K562 (cell line): ENCODE results near the gene PCOLCE2. TPM values are rescaled to one million over a fixed set of nuclear protein-coding genes. Genes with fewer than 3 reads are reported as not detected.

Source experiments
- ARID4B ChIP-seq: sonication (generic); formaldehyde crosslinking; IDR thresholded peaks from 2 replicates; pipeline ENCODE4 v1.8.0; 2022; ENCODE audit warnings: mild to moderate bottlenecking, missing genetic modification reagents
- BCOR ChIP-seq: fragments of 450-650 bp; IDR thresholded peaks from 2 replicates; pipeline ENCODE4 v1.6.1; 2016
- BMI1 ChIP-seq: fragments of 150-350 bp; IDR thresholded peaks from 2 replicates; pipeline ENCODE4 v1.6.1; 2014; ENCODE audit warnings: low read length
- CAMTA2 ChIP-seq: fragments of 250-450 bp; sonication (Bioruptor Pico); conservative IDR thresholded peaks from 2 replicates; pipeline ENCODE4 v1.5.1; 2022
- KLF16 ChIP-seq: IDR thresholded peaks from 2 replicates; pipeline ENCODE4 v1.6.1; 2016; ENCODE audit warnings: antibody characterized with exemption
- L3MBTL2 ChIP-seq: fragments of 450-650 bp; IDR thresholded peaks from 2 replicates; pipeline ENCODE4 v1.6.1; 2016; ENCODE audit warnings: mild to moderate bottlenecking, moderate library complexity
- MEF2D ChIP-seq: conservative IDR thresholded peaks from 2 replicates; pipeline ENCODE4 v1.6.1; 2016; ENCODE audit warnings: low read depth, missing genetic modification characterization, missing compliant biosample characterization
- RFX1 ChIP-seq: fragments of 450-650 bp; IDR thresholded peaks from 2 replicates; pipeline ENCODE4 v1.6.1; 2016; ENCODE audit warnings: mild to moderate bottlenecking, moderate library complexity
- SOX6 ChIP-seq: fragments of 450-650 bp; IDR thresholded peaks from 2 replicates; pipeline ENCODE4 v1.6.1; 2014; ENCODE audit warnings: mild to moderate bottlenecking
- TAF7 ChIP-seq: fragments of 450-650 bp; IDR thresholded peaks from 2 replicates; pipeline ENCODE4 v1.6.1; 2016; ENCODE audit warnings: missing genetic modification characterization, missing compliant biosample characterization
- polyA plus RNA-seq, 8 experiments: library from polyadenylated mRNA; depleted of rRNA in 4 of 8; stranded (reverse) in 5 of 8; unstranded in 3 of 8; fragments of >200 nt; fragmentation: Nextera tagmentation in 2 of 8; fragmentation: Illumina TruSeq in 1 of 8; extraction: Ambion mirVana in 2 of 8; extraction: Trizol in 1 of 8; gene quantifications; 2 replicates each; pipeline versions ENCODE4 v1.2.1 to v1.2.3, GENCODE V29; 2011 to 2014; ENCODE audit warnings: inconsistent platforms in 1 of 8, missing spikeins in 1 of 8
- total RNA-seq, 7 experiments: library from RNA; depleted of rRNA in 6 of 7; stranded (reverse); fragments of >200 nt in 6 of 7; fragmentation: Illumina TruSeq in 2 of 7; extraction: Trizol in 2 of 7; gene quantifications; 2 replicates each; pipeline versions ENCODE4 v1.2.1 to v1.2.3, GENCODE V29; 2011 to 2021; ENCODE audit warnings: low replicate concordance in 1 of 7
- TF ChIP-seq, protein P1 (sequence below): fragments of 450-650 bp; IDR thresholded peaks from 2 replicates; pipeline ENCODE4 v1.6.1; 2017; ENCODE audit warnings: antibody characterized with exemption, mild to moderate bottlenecking
- TF ChIP-seq, protein P2 (sequence below), 2 experiments: fragments of 450-650 bp; formaldehyde crosslinking in 1 of 2; IDR thresholded peaks; 2 replicates each; pipeline versions ENCODE4 v1.4.0 to v1.6.1; 2014 to 2020; ENCODE audit warnings: mild to moderate bottlenecking in 2 of 2, borderline replicate concordance in 1 of 2, low read depth in 1 of 2

PCOLCE2 gene
- total and polyA plus RNA-seq, 9 of the 15 experiments (the other 6 are each of a cell fraction or from before 2014, with no cell fraction given) = 0.18 to 1.2 (median 0.65) TPM

GRCh38 chr3:142778541-142778940 lies 110.3 kb downstream of the PCOLCE2 start (continued):
- TF ChIP-seq ARID4B (CRISPR knock-in tag) (no peak), BCOR (no peak), MEF2D (tag) (no peak), BMI1 (no peak), CAMTA2 (CRISPR knock-in tag) (no peak), RFX1 (no peak), TAF7 (no peak), KLF16 (no peak), L3MBTL2 (no peak), SOX6 (no peak)
- TF ChIP-seq, protein P1, sequence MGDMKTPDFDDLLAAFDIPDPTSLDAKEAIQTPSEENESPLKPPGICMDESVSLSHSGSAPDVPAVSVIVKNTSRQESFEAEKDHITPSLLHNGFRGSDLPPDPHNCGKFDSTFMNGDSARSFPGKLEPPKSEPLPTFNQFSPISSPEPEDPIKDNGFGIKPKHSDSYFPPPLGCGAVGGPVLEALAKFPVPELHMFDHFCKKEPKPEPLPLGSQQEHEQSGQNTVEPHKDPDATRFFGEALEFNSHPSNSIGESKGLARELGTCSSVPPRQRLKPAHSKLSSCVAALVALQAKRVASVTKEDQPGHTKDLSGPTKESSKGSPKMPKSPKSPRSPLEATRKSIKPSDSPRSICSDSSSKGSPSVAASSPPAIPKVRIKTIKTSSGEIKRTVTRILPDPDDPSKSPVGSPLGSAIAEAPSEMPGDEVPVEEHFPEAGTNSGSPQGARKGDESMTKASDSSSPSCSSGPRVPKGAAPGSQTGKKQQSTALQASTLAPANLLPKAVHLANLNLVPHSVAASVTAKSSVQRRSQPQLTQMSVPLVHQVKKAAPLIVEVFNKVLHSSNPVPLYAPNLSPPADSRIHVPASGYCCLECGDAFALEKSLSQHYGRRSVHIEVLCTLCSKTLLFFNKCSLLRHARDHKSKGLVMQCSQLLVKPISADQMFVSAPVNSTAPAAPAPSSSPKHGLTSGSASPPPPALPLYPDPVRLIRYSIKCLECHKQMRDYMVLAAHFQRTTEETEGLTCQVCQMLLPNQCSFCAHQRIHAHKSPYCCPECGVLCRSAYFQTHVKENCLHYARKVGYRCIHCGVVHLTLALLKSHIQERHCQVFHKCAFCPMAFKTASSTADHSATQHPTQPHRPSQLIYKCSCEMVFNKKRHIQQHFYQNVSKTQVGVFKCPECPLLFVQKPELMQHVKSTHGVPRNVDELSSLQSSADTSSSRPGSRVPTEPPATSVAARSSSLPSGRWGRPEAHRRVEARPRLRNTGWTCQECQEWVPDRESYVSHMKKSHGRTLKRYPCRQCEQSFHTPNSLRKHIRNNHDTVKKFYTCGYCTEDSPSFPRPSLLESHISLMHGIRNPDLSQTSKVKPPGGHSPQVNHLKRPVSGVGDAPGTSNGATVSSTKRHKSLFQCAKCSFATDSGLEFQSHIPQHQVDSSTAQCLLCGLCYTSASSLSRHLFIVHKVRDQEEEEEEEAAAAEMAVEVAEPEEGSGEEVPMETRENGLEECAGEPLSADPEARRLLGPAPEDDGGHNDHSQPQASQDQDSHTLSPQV = peak; percentile 72
- TF ChIP-seq, protein P2, sequence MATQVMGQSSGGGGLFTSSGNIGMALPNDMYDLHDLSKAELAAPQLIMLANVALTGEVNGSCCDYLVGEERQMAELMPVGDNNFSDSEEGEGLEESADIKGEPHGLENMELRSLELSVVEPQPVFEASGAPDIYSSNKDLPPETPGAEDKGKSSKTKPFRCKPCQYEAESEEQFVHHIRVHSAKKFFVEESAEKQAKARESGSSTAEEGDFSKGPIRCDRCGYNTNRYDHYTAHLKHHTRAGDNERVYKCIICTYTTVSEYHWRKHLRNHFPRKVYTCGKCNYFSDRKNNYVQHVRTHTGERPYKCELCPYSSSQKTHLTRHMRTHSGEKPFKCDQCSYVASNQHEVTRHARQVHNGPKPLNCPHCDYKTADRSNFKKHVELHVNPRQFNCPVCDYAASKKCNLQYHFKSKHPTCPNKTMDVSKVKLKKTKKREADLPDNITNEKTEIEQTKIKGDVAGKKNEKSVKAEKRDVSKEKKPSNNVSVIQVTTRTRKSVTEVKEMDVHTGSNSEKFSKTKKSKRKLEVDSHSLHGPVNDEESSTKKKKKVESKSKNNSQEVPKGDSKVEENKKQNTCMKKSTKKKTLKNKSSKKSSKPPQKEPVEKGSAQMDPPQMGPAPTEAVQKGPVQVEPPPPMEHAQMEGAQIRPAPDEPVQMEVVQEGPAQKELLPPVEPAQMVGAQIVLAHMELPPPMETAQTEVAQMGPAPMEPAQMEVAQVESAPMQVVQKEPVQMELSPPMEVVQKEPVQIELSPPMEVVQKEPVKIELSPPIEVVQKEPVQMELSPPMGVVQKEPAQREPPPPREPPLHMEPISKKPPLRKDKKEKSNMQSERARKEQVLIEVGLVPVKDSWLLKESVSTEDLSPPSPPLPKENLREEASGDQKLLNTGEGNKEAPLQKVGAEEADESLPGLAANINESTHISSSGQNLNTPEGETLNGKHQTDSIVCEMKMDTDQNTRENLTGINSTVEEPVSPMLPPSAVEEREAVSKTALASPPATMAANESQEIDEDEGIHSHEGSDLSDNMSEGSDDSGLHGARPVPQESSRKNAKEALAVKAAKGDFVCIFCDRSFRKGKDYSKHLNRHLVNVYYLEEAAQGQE (IDR thresholded peaks at IDR 0.05; ENCODE audit: borderline replicate concordance) = no peak
- TF ChIP-seq, protein P2 (CRISPR knock-in tag; IDR thresholded peaks at IDR 0.05; ENCODE audit: low read depth) = no peak
